ENCODE data around the gene MDH1. TPM values are rescaled to one million over a fixed set of nuclear protein-coding genes. Genes with fewer than 3 reads are reported as not detected.

MDH1 gene
- polyA plus RNA-seq, 2 of the 4 experiments (the other 2 are of a cell fraction) = 220 to 425 TPM

DNA sequence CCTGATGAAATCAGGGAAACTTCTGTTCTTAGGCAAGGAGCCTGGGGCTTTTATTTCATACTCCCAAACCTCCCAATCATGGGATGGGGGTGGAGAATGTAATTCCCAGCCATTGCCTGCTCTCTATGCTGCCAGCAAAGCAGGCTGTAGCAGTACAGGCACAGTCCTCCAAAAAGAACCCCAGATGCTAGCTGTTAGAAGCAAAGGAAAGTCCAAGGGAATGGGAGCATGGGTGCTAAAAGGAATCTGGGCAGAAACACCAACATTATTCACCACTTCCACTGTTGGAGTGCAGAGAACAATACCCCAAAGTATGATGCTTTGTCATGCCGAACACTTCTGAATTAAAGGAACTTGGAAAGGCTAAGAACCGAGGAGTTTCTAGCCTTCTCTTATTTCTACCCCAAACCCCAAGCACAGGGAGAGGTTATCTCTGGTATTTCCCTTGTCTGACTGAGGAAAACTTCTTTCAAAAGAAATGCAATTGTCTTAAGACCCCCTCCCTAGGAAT, 24.7 kb downstream of the MDH1 start:
- Histone ChIP-seq H3K27ac (no peak overlapping the region), H3K4me1 (0 out of 3 replicates have a peak, but pooled peaks cover 7% of the 10 kb centered on the region), H3K4me3 (no peak overlapping the region), H3K9me3 (no peaks in the 10 kb centered on the region), H3K4me2 (no peak overlapping the region)
- FAIRE-seq (no peak), DNase-seq (ENCODE audit: low read depth in 1 of 2, low spot score in 1 of 2) (no peak), ATAC-seq (no peak; a peak in 1 of 6 replicates)
- ChIA-PET CTCF (no interaction called here), POLR2A (no interaction called here)
- WGBS (ENCODE audit: missing lambda C conversion rate) = 70% methylated on average over 2 of the region's 2 CpGs
- TF ChIP-seq CHD4 (IDR thresholded peaks at IDR 0.05; ENCODE audit: borderline replicate concordance) = no peak
- no peak for TF ChIP-seq BHLHE40 (IDR thresholded peaks at IDR 0.05; ENCODE audit: low read depth, low read length)
- TF ChIP-seq, protein P1, sequence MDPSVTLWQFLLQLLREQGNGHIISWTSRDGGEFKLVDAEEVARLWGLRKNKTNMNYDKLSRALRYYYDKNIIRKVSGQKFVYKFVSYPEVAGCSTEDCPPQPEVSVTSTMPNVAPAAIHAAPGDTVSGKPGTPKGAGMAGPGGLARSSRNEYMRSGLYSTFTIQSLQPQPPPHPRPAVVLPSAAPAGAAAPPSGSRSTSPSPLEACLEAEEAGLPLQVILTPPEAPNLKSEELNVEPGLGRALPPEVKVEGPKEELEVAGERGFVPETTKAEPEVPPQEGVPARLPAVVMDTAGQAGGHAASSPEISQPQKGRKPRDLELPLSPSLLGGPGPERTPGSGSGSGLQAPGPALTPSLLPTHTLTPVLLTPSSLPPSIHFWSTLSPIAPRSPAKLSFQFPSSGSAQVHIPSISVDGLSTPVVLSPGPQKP (IDR thresholded peaks at IDR 0.05; ENCODE audit: low read depth, low read length) = no peak
- TF ChIP-seq, protein P2, sequence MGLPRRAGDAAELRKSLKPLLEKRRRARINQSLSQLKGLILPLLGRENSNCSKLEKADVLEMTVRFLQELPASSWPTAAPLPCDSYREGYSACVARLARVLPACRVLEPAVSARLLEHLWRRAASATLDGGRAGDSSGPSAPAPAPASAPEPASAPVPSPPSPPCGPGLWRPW (IDR thresholded peaks at IDR 0.05) = no peak
- TF ChIP-seq RARB (CRISPR knock-in tag; IDR thresholded peaks at IDR 0.05) = no peak
- TF ChIP-seq HOXB13 (CRISPR knock-in tag; IDR thresholded peaks at IDR 0.05; ENCODE audit: low read depth) = no peak
- TF ChIP-seq JUNB (IDR thresholded peaks at IDR 0.05) = no peak
- no peak for TF ChIP-seq ESRRA (IDR thresholded peaks at IDR 0.05; ENCODE audit: borderline replicate concordance, low read length)
- TF ChIP-seq, protein P3, sequence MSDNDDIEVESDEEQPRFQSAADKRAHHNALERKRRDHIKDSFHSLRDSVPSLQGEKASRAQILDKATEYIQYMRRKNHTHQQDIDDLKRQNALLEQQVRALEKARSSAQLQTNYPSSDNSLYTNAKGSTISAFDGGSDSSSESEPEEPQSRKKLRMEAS (IDR thresholded peaks at IDR 0.05) = no peak
- no peak for TF ChIP-seq CBX8 (IDR thresholded peaks at IDR 0.05)
- TF ChIP-seq SREBF2 (IDR thresholded peaks at IDR 0.05) = no peak
- TF ChIP-seq, protein P4, sequence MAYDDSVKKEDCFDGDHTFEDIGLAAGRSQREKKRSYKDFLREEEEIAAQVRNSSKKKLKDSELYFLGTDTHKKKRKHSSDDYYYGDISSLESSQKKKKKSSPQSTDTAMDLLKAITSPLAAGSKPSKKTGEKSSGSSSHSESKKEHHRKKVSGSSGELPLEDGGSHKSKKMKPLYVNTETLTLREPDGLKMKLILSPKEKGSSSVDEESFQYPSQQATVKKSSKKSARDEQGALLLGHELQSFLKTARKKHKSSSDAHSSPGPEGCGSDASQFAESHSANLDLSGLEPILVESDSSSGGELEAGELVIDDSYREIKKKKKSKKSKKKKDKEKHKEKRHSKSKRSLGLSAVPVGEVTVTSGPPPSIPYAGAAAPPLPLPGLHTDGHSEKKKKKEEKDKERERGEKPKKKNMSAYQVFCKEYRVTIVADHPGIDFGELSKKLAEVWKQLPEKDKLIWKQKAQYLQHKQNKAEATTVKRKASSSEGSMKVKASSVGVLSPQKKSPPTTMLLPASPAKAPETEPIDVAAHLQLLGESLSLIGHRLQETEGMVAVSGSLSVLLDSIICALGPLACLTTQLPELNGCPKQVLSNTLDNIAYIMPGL (CRISPR knock-in tag; IDR thresholded peaks at IDR 0.05; ENCODE audit: borderline replicate concordance) = no peak
- TF ChIP-seq FOXS1 (CRISPR knock-in tag; IDR thresholded peaks at IDR 0.05) = no peak
- no peak for TF ChIP-seq RFX5 (IDR thresholded peaks at IDR 0.05)
- no peak for TF ChIP-seq NR3C1 (IDR thresholded peaks at IDR 0.05)
- TF ChIP-seq HOXA7 (CRISPR knock-in tag; IDR thresholded peaks at IDR 0.05) = no peak
- TF ChIP-seq, protein P5, sequence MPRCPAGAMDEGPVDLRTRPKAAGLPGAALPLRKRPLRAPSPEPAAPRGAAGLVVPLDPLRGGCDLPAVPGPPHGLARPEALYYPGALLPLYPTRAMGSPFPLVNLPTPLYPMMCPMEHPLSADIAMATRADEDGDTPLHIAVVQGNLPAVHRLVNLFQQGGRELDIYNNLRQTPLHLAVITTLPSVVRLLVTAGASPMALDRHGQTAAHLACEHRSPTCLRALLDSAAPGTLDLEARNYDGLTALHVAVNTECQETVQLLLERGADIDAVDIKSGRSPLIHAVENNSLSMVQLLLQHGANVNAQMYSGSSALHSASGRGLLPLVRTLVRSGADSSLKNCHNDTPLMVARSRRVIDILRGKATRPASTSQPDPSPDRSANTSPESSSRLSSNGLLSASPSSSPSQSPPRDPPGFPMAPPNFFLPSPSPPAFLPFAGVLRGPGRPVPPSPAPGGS (IDR thresholded peaks at IDR 0.05) = no peak
- no peak for TF ChIP-seq FOSL2 (IDR thresholded peaks at IDR 0.05)
- no peak for TF ChIP-seq FOSL2 (CRISPR knock-in tag; IDR thresholded peaks at IDR 0.05)
- TF ChIP-seq, protein P6, sequence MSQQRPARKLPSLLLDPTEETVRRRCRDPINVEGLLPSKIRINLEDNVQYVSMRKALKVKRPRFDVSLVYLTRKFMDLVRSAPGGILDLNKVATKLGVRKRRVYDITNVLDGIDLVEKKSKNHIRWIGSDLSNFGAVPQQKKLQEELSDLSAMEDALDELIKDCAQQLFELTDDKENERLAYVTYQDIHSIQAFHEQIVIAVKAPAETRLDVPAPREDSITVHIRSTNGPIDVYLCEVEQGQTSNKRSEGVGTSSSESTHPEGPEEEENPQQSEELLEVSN (IDR thresholded peaks at IDR 0.05; ENCODE audit: borderline replicate concordance, low read depth) = no peak

DNA sequence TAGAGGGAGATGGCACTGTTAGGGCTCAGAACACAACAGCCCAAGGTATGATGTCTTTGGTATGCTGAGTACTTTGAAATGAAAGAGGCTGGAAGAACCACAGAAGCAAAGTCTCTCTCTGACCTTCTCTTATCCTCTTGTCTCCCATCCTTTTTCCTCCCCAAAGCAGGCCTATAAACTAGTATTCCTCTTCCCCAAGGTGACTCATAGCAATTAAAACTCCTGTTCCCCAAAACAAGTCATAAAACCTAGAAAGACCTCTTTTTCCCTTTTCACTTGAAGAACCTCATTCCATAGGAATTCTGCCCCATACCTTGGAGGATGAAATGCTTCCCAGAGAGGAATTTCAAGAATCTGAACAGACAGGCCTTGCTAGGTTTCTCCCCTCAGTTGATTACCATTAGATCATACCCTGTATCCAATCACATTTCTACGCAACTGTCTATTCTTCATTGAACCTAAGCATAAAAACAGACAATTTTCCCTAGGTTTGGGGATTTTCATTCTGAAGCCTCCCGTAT, 25.7 kb downstream of the MDH1 start:
- H3K4me2 ChIP-seq = no peak overlapping the region
- ChIA-PET POLR2A (no interaction called here), CTCF (no interaction called here)
- H3K9me3 ChIP-seq = no peaks in the 10 kb centered on the region
- FAIRE-seq (no peak), DNase-seq (ENCODE audit: low read depth in 1 of 2, low spot score in 1 of 2) (peak in 1 of 2 experiments; percentile 13), ATAC-seq (peak in 1 of 2 experiments; percentile 54; a peak in 3 of 6 replicates)
- H3K4me1 ChIP-seq = 0 out of 3 replicates have a peak, but pooled peaks cover 7% of the 10 kb centered on the region
- TF ChIP-seq ZNF302 (CRISPR knock-in tag; IDR thresholded peaks at IDR 0.05) (no peak), FOSB (CRISPR knock-in tag; IDR thresholded peaks at IDR 0.05) (no peak), TFCP2L1 (CRISPR knock-in tag; IDR thresholded peaks at IDR 0.05) (no peak), ZC3H11A (IDR thresholded peaks at IDR 0.05) (no peak), MAZ (IDR thresholded peaks at IDR 0.05; ENCODE audit: borderline replicate concordance, low read depth, low read length) (no peak), ZFP36 (IDR thresholded peaks at IDR 0.05; ENCODE audit: borderline replicate concordance, partially characterized antibody) (no peak)
- no peak overlapping the region for H3K27ac ChIP-seq
- 93% methylated on average over 2 of the region's 2 CpGs for WGBS (ENCODE audit: missing lambda C conversion rate)
- H3K4me3 ChIP-seq = no peak overlapping the region

Measured in A549 (cell line).